Activated CD4-positive, alpha-beta T cell treated with anti-CD3 and anti-CD28 coated beads, Interleukin-2, amount 50 U/mL, for 4 hours (primary cell): ENCODE measurements around the gene SUPV3L1.
A peak's percentile ranks its signal among the peaks of the same experiment; 100 is the strongest.
"Not testable (repeated sequence)": the region's sequence is repeated elsewhere in the genome, so short reads cannot be mapped to it uniquely, and the experiment has no call there.

ENCODE experiments used
- DNase-seq, 2 experiments: peaks; one replicate each; pipeline ENCODE4 v3.0.0-alpha.2; 2020

Gene SUPV3L1

GRCh38 chr10:69179743-69180524 lies at the start of gene SUPV3L1:
Gene SUPV3L1 (plus strand): TSS chr10:69180234. CDS start chr10:69180292, 58 bp downstream.
- DNase-seq, result peak; percentile 80 to 83

- no peak for DNase-seq
Observed at GRCh38 chr10:69130251-69130650, 49.8 kb upstream of the SUPV3L1 start.

GRCh38 chr10:69139961-69140360 lies 40.1 kb upstream of the SUPV3L1 start:
- DNase-seq, result no peak

GRCh38 chr10:69141304-69141703 lies 38.7 kb upstream of the SUPV3L1 start:
- DNase-seq, result no peak

GRCh38 chr10:69142074-69142473 lies 38.0 kb upstream of the SUPV3L1 start:
- DNase-seq, result not testable (repeated sequence)

- no peak for DNase-seq
Observed at GRCh38 chr10:69142983-69143382, 37.1 kb upstream of the SUPV3L1 start.

- no peak for DNase-seq
Observed at GRCh38 chr10:69145329-69145728, 34.7 kb upstream of the SUPV3L1 start.

GRCh38 chr10:69145864-69146263 lies 34.2 kb upstream of the SUPV3L1 start:
- DNase-seq, result no peak

GRCh38 chr10:69146759-69147158 lies 33.3 kb upstream of the SUPV3L1 start:
- no peak for DNase-seq

- no peak for DNase-seq
Observed at GRCh38 chr10:69151984-69152383, 28.1 kb upstream of the SUPV3L1 start.

- no peak for DNase-seq
Observed at GRCh38 chr10:69153227-69153626, 26.8 kb upstream of the SUPV3L1 start.

- DNase-seq, result no peak
Observed at GRCh38 chr10:69160809-69161241, 19.2 kb upstream of the SUPV3L1 start.

- DNase-seq, result no peak
Observed at GRCh38 chr10:69168493-69168892, 11.5 kb upstream of the SUPV3L1 start.

GRCh38 chr10:69172241-69172982 lies 7.6 kb upstream of the SUPV3L1 start:
- no peak for DNase-seq

- DNase-seq, result not testable (repeated sequence)
Observed at GRCh38 chr10:69175326-69175725, 4.7 kb upstream of the SUPV3L1 start.

- DNase-seq, result no peak
Observed at GRCh38 chr10:69176823-69177222, 3.2 kb upstream of the SUPV3L1 start.

- peak; percentile 10 to 14 for DNase-seq
Observed at GRCh38 chr10:69179089-69179742, 818 bp upstream of the SUPV3L1 start.

GRCh38 chr10:69180525-69181204 lies 631 bp downstream of the SUPV3L1 start:
- no peak for DNase-seq

GRCh38 chr10:69181433-69181832 lies 1.4 kb downstream of the SUPV3L1 start:
- no peak for DNase-seq

GRCh38 chr10:69182005-69182404 lies 2.0 kb downstream of the SUPV3L1 start:
- no peak for DNase-seq

- no peak for DNase-seq
Observed at GRCh38 chr10:69186524-69186923, 6.5 kb downstream of the SUPV3L1 start.

- no peak for DNase-seq
Observed at GRCh38 chr10:69201045-69201444, 21.0 kb downstream of the SUPV3L1 start.

- DNase-seq, result no peak
Observed at GRCh38 chr10:69202332-69202731, 22.3 kb downstream of the SUPV3L1 start.
